A549 treated with ZK216348 at 1 μM for 4 hours (cell line): ENCODE results near the gene MCC. TPM values are rescaled to one million over a fixed set of nuclear protein-coding genes. Genes with fewer than 3 reads are reported as not detected.

Experiments used
- total RNA-seq: library from RNA; stranded (reverse); fragments of 200-300 nt; extraction: Qiagen RNA extraction; gene quantifications from 5 replicates; pipeline ENCODE4 v1.2.3, GENCODE V29; 2022; ENCODE audit warnings: low read depth

The MCC gene
- total RNA-seq: 0.22 to 0.38 TPM (median 0.37 TPM) in 5 replicates

GRCh38 chr5:113487781-113488644 is at the start of gene MCC:
TSS of gene MCC (minus strand) at chr5:113488453.

DNA sequence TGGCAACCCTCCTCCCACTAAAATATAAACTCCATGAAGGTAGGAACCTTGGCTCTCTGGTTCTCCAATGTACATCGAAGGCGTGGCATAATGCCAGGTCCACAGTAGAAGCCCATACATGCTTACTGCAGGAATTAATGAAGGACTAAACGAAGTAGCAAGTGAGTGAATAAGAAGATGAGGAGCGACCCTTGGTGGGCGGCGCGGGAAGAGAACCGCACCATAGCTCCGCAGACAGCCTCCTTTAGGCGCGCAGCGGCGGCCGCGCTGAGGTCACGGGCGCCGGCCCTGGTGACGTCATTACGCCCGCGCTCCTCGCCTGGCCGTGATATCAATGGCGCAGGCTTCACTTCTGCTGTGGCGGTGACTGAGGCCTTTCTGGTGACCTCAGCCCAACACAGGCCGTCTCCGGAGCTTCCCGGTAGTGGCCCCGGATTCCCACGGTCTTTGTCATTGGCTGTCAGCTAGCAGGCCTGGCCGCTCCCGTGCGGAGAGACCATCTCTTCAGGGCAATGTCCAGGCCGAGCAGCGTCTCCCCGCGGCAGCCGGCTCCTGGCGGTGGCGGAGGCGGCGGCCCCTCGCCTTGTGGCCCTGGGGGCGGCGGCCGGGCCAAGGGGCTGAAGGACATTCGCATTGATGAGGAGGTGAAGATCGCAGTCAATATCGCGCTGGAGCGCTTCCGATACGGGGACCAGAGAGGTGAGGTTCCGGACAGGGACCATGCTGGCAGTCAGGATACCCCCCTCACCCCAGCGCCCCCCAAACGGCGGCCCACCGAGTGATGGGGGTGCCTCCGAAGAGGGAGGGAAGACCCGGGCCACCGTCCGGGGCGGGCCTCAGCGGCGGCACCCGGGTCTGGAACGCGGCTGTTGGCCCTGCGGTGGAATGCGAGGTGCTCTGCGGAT is 25.4 kb upstream of the MCC start, which contains the start of gene YTHDC2:
TSS of gene YTHDC2 (plus strand) at position 311 of the 905 bp plus-strand sequence. CDS start at position 513, 202 bp downstream.

DNA sequence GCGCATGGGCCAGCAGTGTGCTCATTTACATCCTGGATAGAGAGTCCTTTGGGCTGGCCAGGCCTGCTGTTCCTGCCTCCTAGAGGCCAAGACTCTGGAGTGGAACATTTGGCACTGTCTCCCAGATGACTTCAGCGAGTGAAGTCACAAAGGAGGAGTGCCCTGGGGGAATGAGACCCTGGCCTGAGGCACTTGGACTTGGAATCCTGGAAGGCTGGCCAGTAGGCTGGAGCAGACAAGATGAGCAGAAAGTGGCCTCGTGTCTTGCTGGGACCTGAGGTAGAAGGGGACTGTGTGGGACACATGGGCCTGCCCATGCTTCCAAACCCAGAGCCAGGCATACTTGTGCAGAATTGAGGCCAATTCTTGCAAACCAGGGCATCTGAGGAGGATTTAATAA is 53.4 kb downstream of the MCC start, which contains the start of gene TSSK1B:
TSS of gene TSSK1B (minus strand) at position 101 of the 400 bp plus-strand sequence. CDS start 150 bp downstream, outside the sequence.

DNA sequence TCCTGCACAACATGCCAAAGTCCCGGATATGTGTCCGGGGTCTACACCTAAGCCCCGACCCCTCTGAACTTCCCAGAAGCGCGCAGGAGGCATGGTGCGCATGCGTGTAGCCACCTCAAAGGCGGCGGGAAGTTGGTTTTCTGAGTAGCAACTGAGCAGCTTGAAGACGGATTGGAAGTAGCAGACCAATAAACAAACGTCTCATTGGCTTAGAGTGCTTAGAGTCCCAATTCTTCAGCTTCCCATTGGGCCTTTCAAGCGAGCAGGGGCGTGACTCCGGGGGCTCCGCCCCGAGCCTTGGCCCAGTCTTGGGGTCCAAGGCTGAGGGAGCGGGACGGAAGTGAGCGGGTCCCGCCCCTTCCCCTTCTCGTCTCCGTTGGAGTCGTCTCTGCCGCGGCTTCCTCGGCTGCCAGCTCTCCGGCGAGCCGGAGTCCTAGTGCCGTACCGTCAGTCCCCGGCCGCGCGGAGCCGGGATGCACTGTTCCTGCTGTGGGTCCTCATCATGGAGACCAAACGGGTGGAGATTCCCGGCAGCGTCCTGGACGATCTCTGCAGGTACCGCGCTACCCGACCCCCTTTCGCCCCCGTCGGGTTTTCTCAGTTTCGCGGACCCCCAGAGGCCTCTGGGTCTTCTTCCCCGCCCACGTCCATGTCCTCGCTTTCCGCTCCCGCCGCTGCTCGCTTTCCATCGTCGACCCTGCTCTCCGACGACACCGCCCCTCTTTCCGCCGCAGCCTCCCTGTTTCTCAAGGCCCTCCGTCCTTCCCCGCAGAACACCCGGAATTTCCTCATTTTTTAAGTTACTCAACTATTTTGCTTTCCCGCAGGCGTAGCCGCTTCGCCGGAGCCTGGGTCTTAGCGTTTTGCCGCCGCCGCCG is 511.6 kb downstream of the MCC start, which contains the start of gene DCP2:
TSS of gene DCP2 (plus strand) at position 367 of the 878 bp plus-strand sequence. CDS start at position 503, 136 bp downstream.

Other genes with a start within 250 kb of the MCC start
- gene TSSK1B, start 53.5 kb downstream of the MCC start, total RNA-seq: not detected in 5 replicates
- 5.2 to 8.9 TPM (median 8.6 TPM) in 5 replicates for gene YTHDC2, start 25.2 kb upstream of the MCC start, total RNA-seq